Naive thymus-derived CD4-positive, alpha-beta T cell (primary cell): ENCODE data around the gene CDK3. TPM values are rescaled to one million over a fixed set of nuclear protein-coding genes. Genes with fewer than 3 reads are reported as not detected.

Source experiments
- ATAC-seq: fragments of 150-1000 bp; cut with Tn5 transposase; 2 replicates; pipeline ENCODE4 v1.10.0; 2021; ENCODE audit warnings: mild to moderate bottlenecking, moderate library complexity
- CTCF ChIA-PET: fragments of 350-600 bp; sonication (Branson Sonifier 250); formaldehyde crosslinking; loops from one replicate; lab custom pipeline; 2021; ENCODE audit warnings: antibody characterized with exemption; lab: Charles Lee
- POLR2A ChIA-PET: fragments of 350-600 bp; sonication (Branson Sonifier 250); formaldehyde crosslinking; loops from one replicate; lab custom pipeline; 2021; ENCODE audit warnings: antibody characterized with exemption, inconsistent platforms; lab: Charles Lee
- DNase-seq, 9 donors: peaks; one replicate each; pipeline versions ENCODE4 v3.0.0 to v3.0.0-alpha.2; 2020 to 2022; ENCODE audit warnings: mixed read lengths in 1 of 9
- H3K27ac ChIP-seq: one replicate; pipeline ENCODE4 v1.7.0; 2013; ENCODE audit warnings: mild to moderate bottlenecking, low read depth, low read length, moderate library complexity
- H3K27me3 ChIP-seq, 2 donors: one replicate each; pipeline ENCODE4 v1.7.0; 2013; ENCODE audit warnings: low read length in 2 of 2, mild to moderate bottlenecking in 2 of 2, moderate library complexity in 2 of 2; ENCODE audit not compliant: control insufficient read depth in 2 of 2, insufficient read depth in 2 of 2
- H3K36me3 ChIP-seq, 3 experiments: 1 replicate in 2 of 3; 2 replicates in 1 of 3; pipeline ENCODE4 v1.7.0; 2013; ENCODE audit warnings: low read length in 3 of 3, mild to moderate bottlenecking in 3 of 3, moderate library complexity in 1 of 3; ENCODE audit not compliant: insufficient read depth in 3 of 3, control insufficient read depth in 2 of 3
- H3K4me1 ChIP-seq, 2 donors: one replicate each; pipeline ENCODE4 v1.7.0; 2013; ENCODE audit warnings: low read length in 2 of 2, mild to moderate bottlenecking in 2 of 2, moderate library complexity in 1 of 2; ENCODE audit not compliant: control insufficient read depth in 2 of 2, insufficient read depth in 2 of 2
- H3K4me3 ChIP-seq: 2 replicates; pipeline ENCODE4 v1.7.0; 2013; ENCODE audit warnings: mild to moderate bottlenecking, low read length
- H3K9me3 ChIP-seq, 3 experiments: 1 replicate in 2 of 3; 2 replicates in 1 of 3; pipeline ENCODE4 v1.7.0; 2013; ENCODE audit warnings: low read length in 3 of 3; ENCODE audit not compliant: control insufficient read depth in 2 of 3
- H3K27ac Mint-ChIP-seq, 9 donors: one replicate each; pipeline ENCODE4 v1.8.0; 2020 to 2022; ENCODE audit warnings: mixed read lengths in 9 of 9, mild to moderate bottlenecking in 8 of 9, moderate library complexity in 5 of 9, inconsistent platforms in 2 of 9
- H3K27me3 Mint-ChIP-seq, 5 donors: one replicate each; pipeline ENCODE4 v1.8.0; 2021 to 2022; ENCODE audit warnings: mixed read lengths in 5 of 5, mild to moderate bottlenecking in 1 of 5
- H3K36me3 Mint-ChIP-seq, 5 donors: one replicate each; pipeline ENCODE4 v1.8.0; 2020 to 2022; ENCODE audit warnings: mixed read lengths in 5 of 5, mild to moderate bottlenecking in 3 of 5, inconsistent platforms in 1 of 5
- H3K4me1 Mint-ChIP-seq, 7 donors: one replicate each; pipeline ENCODE4 v1.8.0; 2020 to 2022; ENCODE audit warnings: mixed read lengths in 7 of 7, mild to moderate bottlenecking in 3 of 7, inconsistent platforms in 1 of 7
- H3K4me3 Mint-ChIP-seq, 10 donors: one replicate each; pipeline ENCODE4 v1.8.0; 2020 to 2022; ENCODE audit warnings: mild to moderate bottlenecking in 10 of 10, mixed read lengths in 10 of 10, moderate library complexity in 6 of 10, inconsistent platforms in 2 of 10
- H3K9me3 Mint-ChIP-seq, 11 donors: one replicate each; pipeline ENCODE4 v1.8.0; 2020 to 2022; ENCODE audit warnings: mixed read lengths in 11 of 11, mild to moderate bottlenecking in 4 of 11, inconsistent platforms in 1 of 11, moderate library complexity in 1 of 11
- intact Hi-C, 2 donors: fragments of 100-400 bp; cut with micrococcal nuclease; formaldehyde crosslinking; loops; one replicate each; pipeline ENCODE4 v1.15.1; 2023
- polyA plus RNA-seq, 2 donors: library from polyadenylated mRNA; unstranded; fragments of 300-500 nt; fragmentation: Illumina TruSeq; gene quantifications; one replicate each; pipeline ENCODE4 v1.2.3, GENCODE V29; 2021
- total RNA-seq, 6 experiments: library from RNA in 5 of 6; stranded (reverse) in 5 of 6; gene quantifications; 1 replicate in 5 of 6; 2 replicates in 1 of 6; pipeline ENCODE4 v1.2.3 and lab custom pipeline; 2021 to 2026

CDK3 gene
- total and polyA plus RNA-seq, 7 experiments from 2014 or later: 0.28 to 9.9 (median 7.2) TPM

DNA sequence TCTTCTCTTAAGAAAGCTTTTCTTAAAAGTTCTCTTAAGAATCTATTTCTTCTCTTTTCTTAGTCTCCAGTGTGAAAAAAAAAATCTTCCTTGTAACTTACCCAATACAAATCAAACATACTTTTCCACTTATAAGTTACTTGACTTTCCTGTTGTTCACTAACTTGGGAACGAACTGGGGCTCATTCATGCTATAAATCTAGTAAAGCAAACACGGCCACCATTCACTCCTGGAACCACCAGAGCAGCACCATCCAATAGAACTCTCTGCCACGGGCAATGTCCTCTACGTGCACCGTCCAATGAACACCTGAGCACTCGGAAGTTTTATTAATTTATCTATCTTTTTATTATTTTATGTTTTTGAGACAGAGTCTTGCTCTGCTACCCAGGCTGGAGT lies 50.9 kb downstream of the CDK3 start:
- POLR2A ChIA-PET: interaction anchor here (1.0 kb wide), 1 partner anchor 52 kb away, joined by 3 read pairs; the partner anchor contains the start of gene EXOC7
- intact Hi-C loops: no loop called here
- H3K4me1 Mint-ChIP-seq: peaks cover 11 to 39% (median 32%) of the 10 kb centered on the region in 7 donors

GRCh38 chr17:76053246-76054111 lies 52.8 kb downstream of the CDK3 start:
- peaks cover 31 to 91% (median 38%) of the 10 kb centered on the region in 3 experiments for H3K36me3 ChIP-seq
- H3K4me3 Mint-ChIP-seq: no peak overlapping the region
- H3K4me1 ChIP-seq: no peaks in the 10 kb centered on the region
- intact Hi-C loops: no loop called here
- no peak overlapping the region for H3K27ac ChIP-seq
- H3K27me3 Mint-ChIP-seq: no peaks in the 10 kb centered on the region
- no peaks in the 10 kb centered on the region for H3K9me3 ChIP-seq
- CTCF ChIA-PET: interaction anchor here (0.6 to 1.1 kb wide), 4 partner anchors 9 to 69 kb away, joined by 3 read pairs; no protein-coding TSS in a partner anchor
- H3K4me1 Mint-ChIP-seq: peaks cover 11 to 33% (median 25%) of the 10 kb centered on the region in 7 donors
- DNase-seq (no peak), ATAC-seq (no peak)
- H3K4me3 ChIP-seq: no peak overlapping the region
- POLR2A ChIA-PET: interaction anchor here (0.9 to 1.1 kb wide), 2 partner anchors 12 to 23 kb away, joined by 3 read pairs; no protein-coding TSS in a partner anchor
- H3K9me3 Mint-ChIP-seq: no peaks in the 10 kb centered on the region
- peaks cover 25 to 53% (median 32%) of the 10 kb centered on the region in 5 donors for H3K36me3 Mint-ChIP-seq
- H3K27ac Mint-ChIP-seq: peak overlapping the region in 4 of 9 donors; percentile 13 to 67 (median 32)
- H3K27me3 ChIP-seq: no peaks in the 10 kb centered on the region

More for the DNA sequence above, 50.9 kb downstream of the CDK3 start:
- H3K27ac Mint-ChIP-seq: peak overlapping the region in 2 of 9 donors; percentile 73 to 86
- DNase-seq: no peak
- Histone ChIP-seq H3K27ac (no peak overlapping the region), H3K9me3 (no peaks in the 10 kb centered on the region), H3K4me3 (no peak overlapping the region), H3K4me1 (no peaks in the 10 kb centered on the region), H3K36me3 (peaks cover 15 to 89% (median 26%) of the 10 kb centered on the region in 3 experiments), H3K27me3 (no peaks in the 10 kb centered on the region)
- ATAC-seq: no peak
- H3K27me3 Mint-ChIP-seq: no peaks in the 10 kb centered on the region
- H3K9me3 Mint-ChIP-seq: no peaks in the 10 kb centered on the region
- CTCF ChIA-PET: interaction anchor here (0.8 to 1.7 kb wide), 2 partner anchors 13 to 38 kb away, joined by 3 to 5 read pairs; no protein-coding TSS in a partner anchor
- peaks cover 22 to 50% (median 27%) of the 10 kb centered on the region in 5 donors for H3K36me3 Mint-ChIP-seq
- no peak overlapping the region for H3K4me3 Mint-ChIP-seq

GRCh38 chr17:76054112-76054476 lies 53.4 kb downstream of the CDK3 start:
- no peak overlapping the region for H3K4me3 ChIP-seq
- POLR2A ChIA-PET: interaction anchor here (0.7 to 1.1 kb wide), 2 partner anchors 9 to 24 kb away, joined by 3 to 5 read pairs; no protein-coding TSS in a partner anchor
- no peaks in the 10 kb centered on the region for H3K27me3 ChIP-seq
- Mint-ChIP-seq H3K4me1 (peaks cover 9 to 31% (median 19%) of the 10 kb centered on the region in 7 donors), H3K27ac (peak overlapping the region in 1 of 9 donors; percentile 13), H3K9me3 (no peaks in the 10 kb centered on the region), H3K27me3 (no peaks in the 10 kb centered on the region), H3K36me3 (peaks cover 25 to 54% (median 37%) of the 10 kb centered on the region in 5 donors), H3K4me3 (no peak overlapping the region)
- CTCF ChIA-PET: interaction anchor here (0.6 to 1.1 kb wide), 3 partner anchors 9 to 54 kb away, joined by 3 read pairs; no protein-coding TSS in a partner anchor
- ATAC-seq: no peak
- intact Hi-C loops: no loop called here
- H3K9me3 ChIP-seq: no peaks in the 10 kb centered on the region
- peaks cover 37 to 91% (median 37%) of the 10 kb centered on the region in 3 experiments for H3K36me3 ChIP-seq
- H3K27ac ChIP-seq: no peak overlapping the region
- DNase-seq: no peak
- no peaks in the 10 kb centered on the region for H3K4me1 ChIP-seq

Other genes starting within 250 kb of the CDK3 start
- gene GALK1, start 235.7 kb upstream of the CDK3 start, total RNA-seq: 10 to 100 TPM in 4 of 5 experiments, 1 to 10 TPM in 1; 9.9 to 42.9 (median 22.1) TPM
- 10 to 100 TPM; 12.8 to 18.9 TPM for gene GALK1, start 235.7 kb upstream of the CDK3 start, polyA plus RNA-seq
- 10 to 100 TPM; 32.0 to 49.8 (median 41.0) TPM for gene UNK, start 216.0 kb upstream of the CDK3 start, total RNA-seq
- 10 to 100 TPM; 21.5 to 22.1 TPM for gene UNK, start 216.0 kb upstream of the CDK3 start, polyA plus RNA-seq
- 100 to 1,000 TPM; 145 to 201 (median 152) TPM for gene UNC13D, start 156.5 kb upstream of the CDK3 start, total RNA-seq
- gene UNC13D, start 156.5 kb upstream of the CDK3 start, polyA plus RNA-seq: 10 to 100 TPM; 44.5 to 83.3 TPM
- gene WBP2, start 145.5 kb upstream of the CDK3 start, total RNA-seq: 100 to 1,000 TPM in 3 of 5 experiments, 10 to 100 TPM in 2; 87.7 to 159 (median 112) TPM
- gene WBP2, start 145.5 kb upstream of the CDK3 start, polyA plus RNA-seq: 10 to 100 TPM; 84.8 to 99.4 TPM
- 10 to 100 TPM in 1 of 5 experiments, 1 to 10 TPM in 4; 2.5 to 25.6 (median 8.7) TPM for gene TRIM47, start 122.3 kb upstream of the CDK3 start, total RNA-seq
- gene TRIM47, start 122.3 kb upstream of the CDK3 start, polyA plus RNA-seq: 1 to 10 TPM; 6.3 to 7.7 TPM
- 10 to 100 TPM; 20.9 to 37.7 (median 29.6) TPM for gene TRIM65, start 103.9 kb upstream of the CDK3 start, total RNA-seq
- gene TRIM65, start 103.9 kb upstream of the CDK3 start, polyA plus RNA-seq: 10 to 100 TPM; 14.9 to 29.6 TPM
- gene MRPL38, start 96.0 kb upstream of the CDK3 start, total RNA-seq: 100 to 1,000 TPM in 4 of 5 experiments, 10 to 100 TPM in 1; 81.0 to 154 (median 128) TPM
- 10 to 100 TPM; 64.6 to 72.2 TPM for gene MRPL38, start 96.0 kb upstream of the CDK3 start, polyA plus RNA-seq
- 10 to 100 TPM; 19.9 to 48.1 (median 29.0) TPM for gene FBF1, start 59.8 kb upstream of the CDK3 start, total RNA-seq
- gene FBF1, start 59.8 kb upstream of the CDK3 start, polyA plus RNA-seq: 1 to 10 TPM; 2.5 to 7.2 TPM
- gene ACOX1, start 21.7 kb upstream of the CDK3 start, total RNA-seq: 10 to 100 TPM; 22.8 to 35.0 (median 33.5) TPM
- 10 to 100 TPM; 12.5 to 25.5 TPM for gene ACOX1, start 21.7 kb upstream of the CDK3 start, polyA plus RNA-seq
- 10 to 100 TPM; 13.1 to 20.1 (median 13.8) TPM for gene TEN1, start 21.6 kb upstream of the CDK3 start, total RNA-seq
- 10 to 100 TPM; 12.8 to 16.0 TPM for gene TEN1, start 21.6 kb upstream of the CDK3 start, polyA plus RNA-seq
- gene EVPL, start 26.5 kb downstream of the CDK3 start, total RNA-seq: 1 to 10 TPM in 2 of 5 experiments, under 1 TPM in 3; 0.07 to 2.7 (median 0.39) TPM
- gene EVPL, start 26.5 kb downstream of the CDK3 start, polyA plus RNA-seq: under 1 TPM in 1 of 2 donors, not detected in 1; 0.08 TPM
- 100 to 1,000 TPM in 1 of 5 experiments, 10 to 100 TPM in 4; 70.8 to 105 (median 91.9) TPM for gene SRP68, start 71.7 kb downstream of the CDK3 start, total RNA-seq
- gene SRP68, start 71.7 kb downstream of the CDK3 start, polyA plus RNA-seq: 10 to 100 TPM; 69.6 to 94.0 TPM
- gene GALR2, start 73.9 kb downstream of the CDK3 start, total RNA-seq: 1 to 10 TPM in 2 of 5 experiments, not detected in 3; 1.0 to 1.2 TPM
- gene GALR2, start 73.9 kb downstream of the CDK3 start, polyA plus RNA-seq: under 1 TPM in 1 of 2 donors, not detected in 1; 0.13 TPM
- 1 to 10 TPM in 1 of 5 experiments, under 1 TPM in 3, not detected in 1; 0.24 to 1.1 (median 0.28) TPM for gene ZACN, start 78.3 kb downstream of the CDK3 start, total RNA-seq
- gene ZACN, start 78.3 kb downstream of the CDK3 start, polyA plus RNA-seq: 1 to 10 TPM; 2.3 to 4.6 TPM
- gene EXOC7, start 102.9 kb downstream of the CDK3 start, total RNA-seq: 100 to 1,000 TPM; 112 to 204 (median 160) TPM
- gene EXOC7, start 102.9 kb downstream of the CDK3 start, polyA plus RNA-seq: 10 to 100 TPM; 46.6 to 73.3 TPM
- 1 to 10 TPM in 4 of 5 experiments, under 1 TPM in 1; 0.29 to 2.2 (median 1.4) TPM for gene FOXJ1, start 140.4 kb downstream of the CDK3 start, total RNA-seq
- 1 to 10 TPM in 1 of 2 donors, under 1 TPM in 1; 0.27 to 1.0 TPM for gene FOXJ1, start 140.4 kb downstream of the CDK3 start, polyA plus RNA-seq
- gene RNF157, start 239.6 kb downstream of the CDK3 start, total RNA-seq: 10 to 100 TPM; 49.2 to 96.3 (median 50.8) TPM
- gene RNF157, start 239.6 kb downstream of the CDK3 start, polyA plus RNA-seq: 10 to 100 TPM; 10.4 to 17.3 TPM